HEK293T (cell line): ENCODE results near the gene GRID1.

Experiments used
- CTCF ChIA-PET: fragments of 350-600 bp; formaldehyde crosslinking; extraction: SDS; loops from one replicate; lab custom pipeline; 2021; ENCODE audit warnings: antibody characterized with exemption, inconsistent platforms; lab: Yijun Ruan, JAX
- POLR2A ChIA-PET: fragments of 350-600 bp; formaldehyde crosslinking; extraction: SDS; loops from one replicate; lab custom pipeline; 2020; ENCODE audit warnings: antibody characterized with exemption, inconsistent platforms; lab: Yijun Ruan, JAX
- DNase-seq: peaks from one replicate; pipeline ENCODE4 v3.0.0; 2012; ENCODE audit warnings: mixed read lengths; ENCODE audit errors: extremely low spot score
- ARNT ChIP-seq: fragments of 450-650 bp; IDR thresholded peaks from 2 replicates; pipeline ENCODE4 v1.6.1; 2017; ENCODE audit warnings: mild to moderate bottlenecking
- BHLHE40 ChIP-seq: fragments of 450-650 bp; IDR thresholded peaks from 2 replicates; pipeline ENCODE4 v1.6.1; 2016; ENCODE audit warnings: mild to moderate bottlenecking, moderate library complexity, borderline replicate concordance
- CTBP1 ChIP-seq: fragments of 450-650 bp; IDR thresholded peaks from 2 replicates; pipeline ENCODE4 v1.6.1; 2016; ENCODE audit warnings: borderline replicate concordance
- ELF4 ChIP-seq: fragments of 450-650 bp; IDR thresholded peaks from 2 replicates; pipeline ENCODE4 v1.6.1; 2017; ENCODE audit warnings: antibody characterized with exemption
- FOXA1 ChIP-seq: fragments of 450-650 bp; IDR thresholded peaks from 2 replicates; pipeline ENCODE4 v1.6.1; 2016; ENCODE audit warnings: mild to moderate bottlenecking
- FOXK2 ChIP-seq: fragments of 450-650 bp; IDR thresholded peaks from 2 replicates; pipeline ENCODE4 v1.6.1; 2016; ENCODE audit warnings: mild to moderate bottlenecking
- FOXM1 ChIP-seq: fragments of 450-650 bp; IDR thresholded peaks from 2 replicates; pipeline ENCODE4 v1.6.1; 2017; ENCODE audit warnings: mild to moderate bottlenecking, borderline replicate concordance
- HDGF ChIP-seq: fragments of 450-650 bp; IDR thresholded peaks from 2 replicates; pipeline ENCODE4 v1.6.1; 2017; ENCODE audit warnings: antibody characterized with exemption, borderline replicate concordance
- L3MBTL2 ChIP-seq: fragments of 450-650 bp; conservative IDR thresholded peaks from 2 replicates; pipeline ENCODE4 v1.6.1; 2016; ENCODE audit warnings: mild to moderate bottlenecking
- LEF1 ChIP-seq: fragments of 450-650 bp; IDR thresholded peaks from 2 replicates; pipeline ENCODE4 v1.6.1; 2017; ENCODE audit warnings: mild to moderate bottlenecking, borderline replicate concordance
- NFRKB ChIP-seq: fragments of 450-650 bp; IDR thresholded peaks from 2 replicates; pipeline ENCODE4 v1.6.1; 2016; ENCODE audit warnings: mild to moderate bottlenecking, moderate library complexity
- SP1 ChIP-seq: fragments of 450-650 bp; IDR thresholded peaks from 2 replicates; pipeline ENCODE4 v1.6.1; 2017
- SUZ12 ChIP-seq: fragments of 450-650 bp; IDR thresholded peaks from 2 replicates; pipeline ENCODE4 v1.6.1; 2016; ENCODE audit warnings: mild to moderate bottlenecking
- TARDBP ChIP-seq: fragments of 450-650 bp; IDR thresholded peaks from 2 replicates; pipeline ENCODE4 v1.6.1; 2016
- ZNF384 ChIP-seq: fragments of 450-650 bp; IDR thresholded peaks from 2 replicates; pipeline ENCODE4 v1.6.1; 2016
- TF ChIP-seq, protein P1 (sequence below): fragments of 450-650 bp; IDR thresholded peaks from 2 replicates; pipeline ENCODE4 v1.6.1; 2016

Gene GRID1

DNA sequence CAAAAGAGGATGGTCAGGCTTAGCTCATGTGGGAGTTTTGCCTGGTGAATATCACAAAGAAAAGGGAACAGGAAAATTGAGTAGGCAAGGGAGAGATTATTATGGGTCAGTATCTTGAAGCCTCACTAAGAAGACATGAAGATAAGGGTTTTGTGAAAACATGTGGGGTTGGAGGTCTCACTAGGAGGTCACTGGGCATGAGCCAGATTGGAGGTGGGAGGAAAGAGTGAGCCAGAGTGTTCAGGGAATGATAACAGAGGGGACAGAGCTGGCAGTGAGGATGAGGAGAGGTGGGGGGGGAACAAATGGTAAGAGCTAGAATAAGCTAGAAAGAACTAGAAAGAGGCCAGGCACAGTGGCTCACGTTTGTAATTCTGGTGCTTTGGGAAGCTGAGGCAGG is 374.3 kb downstream of the GRID1 start:
- ChIA-PET CTCF (no interaction called here), POLR2A (no interaction called here)
- DNase-seq, result no peak
- TF ChIP-seq SP1, result no peak
- no peak for TF ChIP-seq FOXM1
- TF ChIP-seq SUZ12, result no peak
- no peak for TF ChIP-seq HDGF
- TF ChIP-seq CTBP1, result no peak
- TF ChIP-seq FOXK2, result no peak
- TF ChIP-seq ELF4, result no peak
- no peak for TF ChIP-seq ZNF384
- TF ChIP-seq NFRKB, result no peak

DNA sequence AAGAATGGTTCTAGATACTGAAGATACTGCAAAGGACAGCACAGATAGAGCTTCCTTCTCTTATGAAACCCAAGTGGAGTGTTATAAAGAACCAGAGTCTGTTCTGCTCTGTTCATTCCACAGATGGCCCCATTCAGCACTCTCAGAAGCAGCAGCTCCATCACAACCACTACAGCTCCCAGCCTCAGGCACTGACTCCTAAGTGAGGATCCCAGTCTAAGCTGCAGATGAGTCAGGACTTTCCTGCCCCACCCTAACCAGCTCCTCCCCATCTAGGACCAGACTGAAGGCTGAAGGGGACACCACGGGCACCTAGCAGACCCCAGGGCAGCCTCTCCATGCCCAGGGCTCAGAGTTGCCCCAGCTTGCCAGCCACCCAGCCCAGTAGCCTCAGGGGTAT is 379.8 kb downstream of the GRID1 start:
- TF ChIP-seq SUZ12 (no peak), NFRKB (no peak), LEF1 (no peak)
- CTCF ChIA-PET, result interaction anchor here (1.1 kb wide), 1 partner anchor 9 kb away, joined by 3 read pairs; no protein-coding TSS in a partner anchor
- POLR2A ChIA-PET, result no interaction called here

DNA sequence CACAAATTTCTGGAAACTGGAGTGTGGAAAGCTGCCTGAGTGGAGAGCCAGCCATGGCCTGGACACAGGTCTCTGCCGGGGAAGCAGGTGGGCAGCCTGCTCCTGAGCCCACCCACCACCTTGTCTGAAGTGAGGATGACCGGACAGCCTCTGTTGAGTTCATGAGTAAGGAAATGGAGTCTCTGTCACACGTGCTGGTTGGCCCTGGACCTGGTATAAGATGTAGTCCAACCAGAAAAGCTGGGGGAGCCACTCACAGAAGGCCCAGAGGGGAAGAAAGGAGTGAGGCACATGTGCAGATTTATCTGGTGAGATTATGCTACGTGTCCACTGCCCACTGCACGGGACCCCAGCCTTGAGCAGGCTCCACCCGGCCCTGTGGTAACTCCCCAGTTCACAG is 383.5 kb downstream of the GRID1 start:
- POLR2A ChIA-PET, result no interaction called here
- TF ChIP-seq, protein P1, sequence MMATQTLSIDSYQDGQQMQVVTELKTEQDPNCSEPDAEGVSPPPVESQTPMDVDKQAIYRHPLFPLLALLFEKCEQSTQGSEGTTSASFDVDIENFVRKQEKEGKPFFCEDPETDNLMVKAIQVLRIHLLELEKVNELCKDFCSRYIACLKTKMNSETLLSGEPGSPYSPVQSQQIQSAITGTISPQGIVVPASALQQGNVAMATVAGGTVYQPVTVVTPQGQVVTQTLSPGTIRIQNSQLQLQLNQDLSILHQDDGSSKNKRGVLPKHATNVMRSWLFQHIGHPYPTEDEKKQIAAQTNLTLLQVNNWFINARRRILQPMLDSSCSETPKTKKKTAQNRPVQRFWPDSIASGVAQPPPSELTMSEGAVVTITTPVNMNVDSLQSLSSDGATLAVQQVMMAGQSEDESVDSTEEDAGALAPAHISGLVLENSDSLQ, result no peak
- TF ChIP-seq NFRKB (no peak), HDGF (no peak)
- DNase-seq, result no peak
- CTCF ChIA-PET, result no interaction called here

More for the DNA sequence above, 379.8 kb downstream of the GRID1 start:
- DNase-seq, result no peak

DNA sequence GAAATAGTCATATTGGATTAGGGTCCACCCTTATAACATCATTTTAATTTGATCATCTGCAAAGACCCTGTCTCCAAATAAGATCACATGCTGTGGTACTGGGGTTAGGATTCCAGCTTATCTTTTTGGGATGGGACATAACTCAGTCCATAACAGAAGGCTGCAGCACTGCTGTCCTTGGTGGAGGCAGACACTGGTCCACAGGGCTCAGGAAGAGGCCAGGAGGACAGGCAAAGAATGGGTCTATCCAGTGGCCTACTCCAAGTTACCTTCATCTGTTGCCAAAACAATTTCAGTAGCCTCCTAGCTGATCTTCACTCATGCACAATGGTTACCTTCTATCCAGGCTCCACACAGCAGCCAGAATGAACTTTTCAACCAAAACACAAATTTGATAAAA is 387.0 kb downstream of the GRID1 start:
- POLR2A ChIA-PET, result no interaction called here
- no peak for TF ChIP-seq FOXA1
- no peak for TF ChIP-seq L3MBTL2
- no peak for TF ChIP-seq ZNF384
- no peak for TF ChIP-seq TARDBP
- no peak for TF ChIP-seq FOXM1
- no peak for TF ChIP-seq ARNT
- TF ChIP-seq CTBP1, result no peak
- TF ChIP-seq NFRKB, result no peak
- no peak for TF ChIP-seq LEF1
- no peak for TF ChIP-seq ELF4
- TF ChIP-seq, protein P1, result no peak
- no peak for TF ChIP-seq FOXK2
- TF ChIP-seq BHLHE40, result no peak
- TF ChIP-seq SUZ12, result no peak
- TF ChIP-seq SP1, result no peak
- TF ChIP-seq HDGF, result no peak
- DNase-seq, result no peak
- CTCF ChIA-PET, result interaction anchor here (1.4 kb wide), 1 partner anchor 16 kb away, joined by 3 read pairs; no protein-coding TSS in a partner anchor

- TF ChIP-seq NFRKB, result no peak
- CTCF ChIA-PET, result interaction anchor here (1.4 kb wide), 1 partner anchor 17 kb away, joined by 3 read pairs; no protein-coding TSS in a partner anchor
- DNase-seq, result no peak
- POLR2A ChIA-PET, result interaction anchor here (0.6 kb wide), 1 partner anchor 779 kb away, joined by 3 read pairs; no protein-coding TSS in a partner anchor
Observed at GRCh38 chr10:85978566-85979358, 387.8 kb downstream of the GRID1 start.

DNA sequence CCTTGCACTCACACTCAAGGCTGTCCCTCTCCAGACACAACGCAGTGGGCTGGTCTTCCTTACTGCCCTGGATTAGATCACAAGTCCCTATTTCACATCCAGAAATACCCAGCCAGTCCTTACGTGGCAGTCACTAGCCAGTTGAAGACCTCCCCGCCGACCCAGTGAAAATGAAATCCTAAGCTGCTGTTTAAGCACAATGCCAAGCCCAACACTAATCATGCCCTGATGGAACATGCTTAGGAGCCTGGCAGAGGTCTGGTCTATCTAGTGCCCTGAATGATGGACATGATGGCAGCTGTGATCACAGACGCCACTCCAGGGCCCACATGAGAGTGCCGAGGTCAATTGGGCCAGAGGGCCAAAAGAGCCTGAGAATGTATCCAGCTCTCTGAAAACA is 389.0 kb downstream of the GRID1 start:
- ChIA-PET CTCF (no interaction called here), POLR2A (no interaction called here)
- TF ChIP-seq ELF4 (no peak), FOXK2 (no peak), ARNT (no peak), LEF1 (no peak), NFRKB (no peak), SUZ12 (no peak), TARDBP (no peak), FOXM1 (no peak), HDGF (no peak), FOXA1 (no peak), ZNF384 (no peak), BHLHE40 (no peak), CTBP1 (no peak), L3MBTL2 (no peak), SP1 (no peak)
- TF ChIP-seq, protein P1, result no peak
- no peak for DNase-seq

GRCh38 chr10:85976267-85976793 is 390.3 kb downstream of the GRID1 start:
- no peak for DNase-seq
- ChIA-PET CTCF (no interaction called here), POLR2A (no interaction called here)
- TF ChIP-seq, protein P1, result no peak
- TF ChIP-seq BHLHE40 (no peak), HDGF (no peak), SUZ12 (no peak), L3MBTL2 (no peak), ARNT (no peak), FOXK2 (no peak), ELF4 (no peak), TARDBP (no peak), CTBP1 (no peak), LEF1 (no peak), NFRKB (no peak), SP1 (no peak)
